ENCODE measurements around the gene CFAP54. TPM values are rescaled to one million over a fixed set of nuclear protein-coding genes. Genes with fewer than 3 reads are reported as not detected.

The CFAP54 gene
- total RNA-seq, 1 experiment from 2014 or later: 0.71 TPM

DNA sequence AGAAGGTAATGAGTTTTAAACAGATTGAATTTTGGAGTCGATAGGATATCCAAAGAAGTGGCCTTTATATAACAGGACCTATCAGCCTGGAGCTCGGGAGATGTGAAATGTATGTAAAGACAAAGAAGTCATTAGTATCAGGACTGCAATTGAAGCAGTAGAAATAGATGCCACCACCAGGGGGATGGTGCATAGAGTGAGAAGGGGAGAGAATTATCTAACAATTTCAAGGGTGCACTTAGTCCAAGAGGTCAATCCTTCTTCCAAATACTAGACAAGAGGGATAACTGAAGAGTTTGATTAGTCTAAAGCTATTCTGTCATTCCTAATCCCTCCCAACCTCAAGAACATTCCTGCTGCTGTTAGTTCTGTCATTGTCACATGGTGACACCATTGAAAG lies 127.8 kb downstream of the CFAP54 start:
- Histone ChIP-seq H3K4me1 (ENCODE audit: insufficient read depth, low read length, poor library complexity, severe bottlenecking) (no peaks in the 10 kb centered on the region), H3K27me3 (replicated peaks; ENCODE audit: insufficient read depth, low read depth, low read length, poor library complexity) (no peaks in the 10 kb centered on the region), H3K9me3 (ENCODE audit: low read depth, low read length, poor library complexity, severe bottlenecking) (no peaks in the 10 kb centered on the region), H3K36me3 (ENCODE audit: insufficient read depth, low read length, poor library complexity, severe bottlenecking) (no peaks in the 10 kb centered on the region), H3K27ac (ENCODE audit: low read depth, low read length, poor library complexity, severe bottlenecking) (no peak overlapping the region), H3K4me3 (ENCODE audit: low read depth, low read length, poor library complexity, severe bottlenecking) (no peak overlapping the region)
- no peak for DNase-seq (ENCODE audit: low spot score)
- TF ChIP-seq, protein P1, sequence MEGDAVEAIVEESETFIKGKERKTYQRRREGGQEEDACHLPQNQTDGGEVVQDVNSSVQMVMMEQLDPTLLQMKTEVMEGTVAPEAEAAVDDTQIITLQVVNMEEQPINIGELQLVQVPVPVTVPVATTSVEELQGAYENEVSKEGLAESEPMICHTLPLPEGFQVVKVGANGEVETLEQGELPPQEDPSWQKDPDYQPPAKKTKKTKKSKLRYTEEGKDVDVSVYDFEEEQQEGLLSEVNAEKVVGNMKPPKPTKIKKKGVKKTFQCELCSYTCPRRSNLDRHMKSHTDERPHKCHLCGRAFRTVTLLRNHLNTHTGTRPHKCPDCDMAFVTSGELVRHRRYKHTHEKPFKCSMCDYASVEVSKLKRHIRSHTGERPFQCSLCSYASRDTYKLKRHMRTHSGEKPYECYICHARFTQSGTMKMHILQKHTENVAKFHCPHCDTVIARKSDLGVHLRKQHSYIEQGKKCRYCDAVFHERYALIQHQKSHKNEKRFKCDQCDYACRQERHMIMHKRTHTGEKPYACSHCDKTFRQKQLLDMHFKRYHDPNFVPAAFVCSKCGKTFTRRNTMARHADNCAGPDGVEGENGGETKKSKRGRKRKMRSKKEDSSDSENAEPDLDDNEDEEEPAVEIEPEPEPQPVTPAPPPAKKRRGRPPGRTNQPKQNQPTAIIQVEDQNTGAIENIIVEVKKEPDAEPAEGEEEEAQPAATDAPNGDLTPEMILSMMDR (conservative IDR thresholded peaks at IDR 0.05; ENCODE audit: low read depth, low read length): peak; percentile 35; the same call in 1 of the 2 replicates
- TF ChIP-seq EZH2 (IDR thresholded peaks at IDR 0.05; ENCODE audit: borderline replicate concordance, low read depth, low read length, poor library complexity, severe bottlenecking): no peak
- POLR2A ChIA-PET (ENCODE audit: low non-redundant PET): no interaction called here
- intact Hi-C loops (cut with micrococcal nuclease; ENCODE audit: unreplicated experiment): no loop called here
- CTCF ChIA-PET: no interaction called here
- BruUV-seq (replicated peaks): no TSS peak

DNA sequence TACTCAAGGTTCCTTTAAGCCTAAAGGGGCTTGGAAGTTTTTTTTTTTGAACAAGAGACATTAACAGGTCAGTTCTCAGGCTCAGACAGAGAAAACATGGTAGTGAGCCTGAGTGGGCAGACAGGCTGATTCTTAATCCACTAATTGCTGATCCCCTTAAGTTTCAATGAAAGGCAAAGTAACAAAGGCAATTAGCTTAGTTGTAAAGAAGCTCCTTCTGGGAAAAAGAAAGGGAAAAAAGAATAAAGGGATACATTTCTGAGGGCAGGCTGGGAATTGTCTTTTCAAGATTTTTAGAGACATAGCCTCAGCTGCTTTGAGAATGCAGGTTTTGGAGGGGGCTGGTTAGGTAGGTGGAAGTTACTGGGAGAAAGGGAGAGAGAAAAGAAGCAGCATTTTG lies 133.8 kb downstream of the CFAP54 start:
- Histone ChIP-seq H3K4me1 (ENCODE audit: insufficient read depth, low read length, poor library complexity, severe bottlenecking) (no peaks in the 10 kb centered on the region), H3K27me3 (replicated peaks; ENCODE audit: insufficient read depth, low read depth, low read length, poor library complexity) (peaks cover 19% of the 10 kb centered on the region), H3K4me3 (ENCODE audit: low read depth, low read length, poor library complexity, severe bottlenecking) (no peak overlapping the region), H3K9me3 (ENCODE audit: low read depth, low read length, poor library complexity, severe bottlenecking) (no peaks in the 10 kb centered on the region), H3K36me3 (ENCODE audit: insufficient read depth, low read length, poor library complexity, severe bottlenecking) (no peaks in the 10 kb centered on the region), H3K27ac (ENCODE audit: low read depth, low read length, poor library complexity, severe bottlenecking) (no peak overlapping the region)
- POLR2A ChIA-PET (ENCODE audit: low non-redundant PET): no interaction called here
- intact Hi-C loops (cut with micrococcal nuclease; ENCODE audit: unreplicated experiment): no loop called here
- no peak for TF ChIP-seq EZH2 (IDR thresholded peaks at IDR 0.05; ENCODE audit: borderline replicate concordance, low read depth, low read length, poor library complexity, severe bottlenecking)
- TF ChIP-seq, protein P1 (conservative IDR thresholded peaks at IDR 0.05; ENCODE audit: low read depth, low read length): no peak
- no peak for DNase-seq (ENCODE audit: low spot score)
- BruUV-seq (replicated peaks): no TSS peak
- CTCF ChIA-PET: no interaction called here

DNA sequence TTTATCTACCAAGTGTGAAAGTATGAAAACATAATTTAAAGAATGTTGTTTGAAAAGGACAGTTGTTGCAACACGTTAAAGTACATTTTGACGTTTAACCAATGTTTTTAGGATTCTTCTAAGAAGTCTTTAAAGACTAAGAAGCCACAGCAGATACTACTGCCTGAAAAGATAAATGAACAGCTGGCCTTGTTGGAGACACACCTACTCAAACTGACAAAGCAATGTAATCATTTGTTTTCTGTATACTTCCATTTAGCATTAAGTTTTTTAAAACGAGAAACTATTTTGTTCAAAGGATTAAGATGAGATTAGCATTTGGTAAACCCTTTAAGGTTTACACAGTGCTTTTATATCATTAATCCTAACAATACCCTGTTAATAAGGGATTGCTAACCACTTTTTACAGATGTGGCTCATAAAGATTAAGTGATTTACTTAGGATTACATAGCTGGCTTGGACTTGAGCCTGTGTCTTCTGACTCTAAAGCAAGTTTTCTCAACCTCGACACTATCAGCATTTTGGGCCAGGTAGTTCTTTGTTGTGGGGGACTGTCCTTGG lies 134.4 kb downstream of the CFAP54 start:
- no peaks in the 10 kb centered on the region for H3K4me1 ChIP-seq (ENCODE audit: insufficient read depth, low read length, poor library complexity, severe bottlenecking)
- DNase-seq (ENCODE audit: low spot score): no peak
- BruUV-seq (replicated peaks): no TSS peak
- H3K9me3 ChIP-seq (ENCODE audit: low read depth, low read length, poor library complexity, severe bottlenecking): no peaks in the 10 kb centered on the region
- peaks cover 24% of the 10 kb centered on the region for H3K27me3 ChIP-seq (replicated peaks; ENCODE audit: insufficient read depth, low read depth, low read length, poor library complexity)
- H3K27ac ChIP-seq (ENCODE audit: low read depth, low read length, poor library complexity, severe bottlenecking): no peak overlapping the region
- POLR2A ChIA-PET (ENCODE audit: low non-redundant PET): no interaction called here
- no peaks in the 10 kb centered on the region for H3K36me3 ChIP-seq (ENCODE audit: insufficient read depth, low read length, poor library complexity, severe bottlenecking)
- CTCF ChIA-PET: no interaction called here
- no peak overlapping the region for H3K4me3 ChIP-seq (ENCODE audit: low read depth, low read length, poor library complexity, severe bottlenecking)
- TF ChIP-seq EZH2 (IDR thresholded peaks at IDR 0.05; ENCODE audit: borderline replicate concordance, low read depth, low read length, poor library complexity, severe bottlenecking): no peak
- TF ChIP-seq, protein P1 (conservative IDR thresholded peaks at IDR 0.05; ENCODE audit: low read depth, low read length): no peak
- intact Hi-C loops (cut with micrococcal nuclease; ENCODE audit: unreplicated experiment): no loop called here

Measured in A673 (cell line).